SK-N-SH (cell line): ENCODE measurements around the gene ROBO3. TPM values are rescaled to one million over a fixed set of nuclear protein-coding genes. Genes with fewer than 3 reads are reported as not detected.

ENCODE experiments used
- CTCF ChIA-PET: fragments of 300-600, 350-600 bp; formaldehyde crosslinking; extraction: SDS; loops from one replicate; lab custom pipeline; 2021; lab: Yijun Ruan, JAX
- POLR2A ChIA-PET: fragments of 350-600 bp; sonication (Branson Sonifier 250); formaldehyde crosslinking; extraction: SDS; loops from one replicate; lab custom pipeline; 2020; ENCODE audit warnings: antibody characterized with exemption, inconsistent platforms; lab: Yijun Ruan, JAX
- DNase-seq: peaks from one replicate; pipeline ENCODE4 v3.0.0; 2012
- H2AFZ ChIP-seq: fragments of 200-600 bp; sonication (generic); 2 replicates; pipeline ENCODE4 v1.8.1; 2016; ENCODE audit warnings: antibody characterized with exemption, mild to moderate bottlenecking, low read depth
- H3F3A ChIP-seq: fragments of 200-600 bp; sonication (generic); replicated peaks from 2 replicates; pipeline ENCODE3; 2016; ENCODE audit warnings: antibody characterized with exemption, mild to moderate bottlenecking; ENCODE audit not compliant: insufficient read depth
- H3K27ac ChIP-seq, 2 experiments: fragments of 200-500 bp in 1 of 2; fragments of 200-600 bp in 1 of 2; sonication (Bioruptor generic) in 1 of 2; sonication (generic), shearing (Covaris generic) in 1 of 2; 2 replicates each; pipeline versions ENCODE4 v1.5.1 to v1.6.1; 2014 to 2016; ENCODE audit warnings: low read depth in 2 of 2, inconsistent platforms in 1 of 2, low read length in 1 of 2, mild to moderate bottlenecking in 1 of 2, mixed read lengths in 1 of 2
- H3K27me3 ChIP-seq: fragments of 200-600 bp; sonication (generic), shearing (Covaris generic); 2 replicates; pipeline ENCODE4 v1.6.1; 2016; ENCODE audit warnings: mixed run types; ENCODE audit not compliant: insufficient read depth
- H3K36me3 ChIP-seq, 2 experiments: fragments of 200-500 bp in 1 of 2; fragments of 200-600 bp in 1 of 2; sonication (Bioruptor generic) in 1 of 2; sonication (generic) in 1 of 2; replicated peaks in 1 of 2; 2 replicates each; pipeline versions ENCODE3 to v1.5.1; 2014 to 2016; ENCODE audit warnings: low read length in 1 of 2, mild to moderate bottlenecking in 1 of 2; ENCODE audit not compliant: insufficient read depth in 2 of 2, control insufficient read depth in 1 of 2
- H3K4me1 ChIP-seq, 2 experiments: fragments of 200-500 bp in 1 of 2; fragments of 200-600 bp in 1 of 2; sonication (Bioruptor generic) in 1 of 2; sonication (generic), shearing (Covaris generic) in 1 of 2; 2 replicates each; pipeline versions ENCODE4 v1.5.1 to v1.6.1; 2014 to 2016; ENCODE audit warnings: low read depth in 1 of 2, low read length in 1 of 2, mixed run types in 1 of 2; ENCODE audit not compliant: insufficient read depth in 2 of 2, control insufficient read depth in 1 of 2
- H3K4me2 ChIP-seq: fragments of 200-600 bp; sonication (generic), shearing (Covaris generic); 2 replicates; pipeline ENCODE4 v1.6.1; 2017; ENCODE audit warnings: mixed run types
- H3K4me3 ChIP-seq, 2 experiments: fragments of 200-500 bp in 1 of 2; fragments of 200-600 bp in 1 of 2; sonication (Bioruptor generic) in 1 of 2; sonication (generic), shearing (Covaris generic) in 1 of 2; 2 replicates each; pipeline versions ENCODE4 v1.5.1 to v1.8.1; 2014 to 2016; ENCODE audit warnings: low read depth in 2 of 2, inconsistent platforms in 1 of 2, low read length in 1 of 2, mild to moderate bottlenecking in 1 of 2, mixed read lengths in 1 of 2, moderate library complexity in 1 of 2
- H3K79me2 ChIP-seq: fragments of 200-600 bp; sonication (generic); 2 replicates; pipeline ENCODE4 v1.8.1; 2017; ENCODE audit warnings: mild to moderate bottlenecking; ENCODE audit not compliant: insufficient read depth
- H3K9ac ChIP-seq: fragments of 200-600 bp; sonication (generic); 2 replicates; pipeline ENCODE4 v1.6.1; 2017; ENCODE audit warnings: mixed run types
- H3K9me2 ChIP-seq: fragments of 200-600 bp; sonication (generic); 2 replicates; pipeline ENCODE4 v1.6.1; 2017; ENCODE audit warnings: mixed run types
- H3K9me3 ChIP-seq: fragments of 200-600 bp; sonication (generic); 2 replicates; pipeline ENCODE4 v1.6.1; 2017; ENCODE audit warnings: mixed run types, mild to moderate bottlenecking, moderate library complexity
- H4K20me1 ChIP-seq: fragments of 200-600 bp; sonication (generic); 2 replicates; pipeline ENCODE4 v1.6.1; 2017; ENCODE audit warnings: mild to moderate bottlenecking, mixed run types; ENCODE audit not compliant: insufficient read depth
- ELF1 ChIP-seq: IDR thresholded peaks from 2 replicates; pipeline ENCODE4 v1.4.0; 2012
- EP300 ChIP-seq, 2 experiments: IDR thresholded peaks; 2 replicates each; pipeline versions ENCODE4 v1.4.0 to v1.6.1; 2012; ENCODE audit warnings: borderline replicate concordance in 1 of 2, low read depth in 1 of 2, low read length in 1 of 2
- FOSL2 ChIP-seq: IDR thresholded peaks from 2 replicates; pipeline ENCODE4 v1.4.0; 2012; ENCODE audit warnings: low read depth, mild to moderate bottlenecking, moderate library complexity, borderline replicate concordance
- FOXM1 ChIP-seq: IDR thresholded peaks from 2 replicates; pipeline ENCODE4 v1.4.0; 2012; ENCODE audit warnings: low read depth, mild to moderate bottlenecking
- GABPA ChIP-seq: IDR thresholded peaks from 2 replicates; pipeline ENCODE4 v1.4.0; 2012; ENCODE audit warnings: low read depth, mild to moderate bottlenecking
- MXI1 ChIP-seq: IDR thresholded peaks from 2 replicates; pipeline ENCODE4 v1.6.1; 2012; ENCODE audit warnings: mild to moderate bottlenecking, low read depth, low read length, improper control_type of control experiment
- RAD21 ChIP-seq: IDR thresholded peaks from 2 replicates; pipeline ENCODE4 v1.6.1; 2012; ENCODE audit warnings: mild to moderate bottlenecking, low read length
- RCOR1 ChIP-seq: fragments of 150-350 bp; IDR thresholded peaks from 2 replicates; pipeline ENCODE4 v1.6.1; 2017; ENCODE audit warnings: antibody characterized with exemption, low read length
- RFX5 ChIP-seq: IDR thresholded peaks from 2 replicates; pipeline ENCODE4 v1.6.1; 2012; ENCODE audit warnings: mild to moderate bottlenecking, improper control_type of control experiment, low read length
- TCF12 ChIP-seq: IDR thresholded peaks from 2 replicates; pipeline ENCODE4 v1.4.0; 2012
- ZBTB33 ChIP-seq: IDR thresholded peaks from 2 replicates; pipeline ENCODE4 v1.4.0; 2012; ENCODE audit warnings: low read depth, borderline replicate concordance
- WGBS: methylation state at CpG from one replicate; pipeline ENCODE4 v1.1.6; 2017; ENCODE audit warnings: low lambda C conversion rate; 5-methylcytosine and 5-hydroxymethylcytosine counted together
- polyA plus RNA-seq, 3 experiments: library from polyadenylated mRNA; depleted of rRNA; stranded (reverse); fragments of >200 nt; gene quantifications; 2 replicates each; pipeline ENCODE4 v1.2.3, GENCODE V29; 2012

ROBO3 gene
- polyA plus RNA-seq, 1 of the 3 experiments (the other 2 are of a cell fraction): 59.8 TPM

GRCh38 chr11:124882339-124883071, 17.3 kb downstream of the ROBO3 start:
- Histone ChIP-seq H4K20me1 (no peaks in the 10 kb centered on the region), H3K9me2 (no peaks in the 10 kb centered on the region), H2AFZ (no peak overlapping the region), H3K4me3 (no peak overlapping the region), H3K9me3 (no peaks in the 10 kb centered on the region), H3K79me2 (no peaks in the 10 kb centered on the region; the same call in 1 of the 2 replicates), H3K36me3 (no peaks in the 10 kb centered on the region), H3K4me1 (peaks cover 0 to 11% of the 10 kb centered on the region in 2 experiments; a peak in 1 of 4 replicates), H3K9ac (no peak overlapping the region), H3K4me2 (no peak overlapping the region), H3F3A (no peaks in the 10 kb centered on the region), H3K27ac (peak overlapping the region in 1 of 2 experiments; percentile 24; a peak in 1 of 4 replicates), H3K27me3 (no peaks in the 10 kb centered on the region)
- no peak for TF ChIP-seq EP300 (IDR thresholded peaks at IDR 0.05; ENCODE audit: borderline replicate concordance in 1 of 2, low read depth in 1 of 2, low read length in 1 of 2)
- TF ChIP-seq GABPA: no peak
- no peak for TF ChIP-seq FOSL2
- TF ChIP-seq RCOR1: no peak
- no peak for TF ChIP-seq ELF1
- no peak for TF ChIP-seq MXI1
- TF ChIP-seq FOXM1: no peak
- 86% methylated on average over 11 of the region's 11 CpGs for WGBS
- POLR2A ChIA-PET: no interaction called here
- DNase-seq: no peak
- CTCF ChIA-PET: interaction anchor here (0.5 to 2.6 kb wide), 5 partner anchors 9 to 181 kb away, joined by 3 to 12 read pairs (median 3); partner anchors contain the start of gene SLC37A2

- H3K9ac ChIP-seq: no peak overlapping the region
- TF ChIP-seq RFX5 (no peak), TCF12 (no peak), RAD21 (no peak), MXI1 (no peak)
- TF ChIP-seq, all 33 proteins: peak for 0
- no peak overlapping the region for H3K4me2 ChIP-seq
- 83% methylated on average over 1 of the region's 1 CpG for WGBS
- DNase-seq: no peak
- no peaks in the 10 kb centered on the region for H3F3A ChIP-seq
- no peak overlapping the region for H3K27ac ChIP-seq
- CTCF ChIA-PET: interaction anchor here (1.1 kb wide), 1 partner anchor 8 kb away, joined by 3 read pairs; no protein-coding TSS in a partner anchor
- no peaks in the 10 kb centered on the region for H3K36me3 ChIP-seq
- no peaks in the 10 kb centered on the region for H3K79me2 ChIP-seq
- H3K9me2 ChIP-seq: no peaks in the 10 kb centered on the region
- no peaks in the 10 kb centered on the region for H4K20me1 ChIP-seq
- H3K4me1 ChIP-seq: peaks cover 0 to 5% of the 10 kb centered on the region in 2 experiments; a peak in 1 of 4 replicates
- POLR2A ChIA-PET: no interaction called here
- no peaks in the 10 kb centered on the region for H3K9me3 ChIP-seq
- H2AFZ ChIP-seq: no peak overlapping the region
- no peak overlapping the region for H3K4me3 ChIP-seq
- no peaks in the 10 kb centered on the region for H3K27me3 ChIP-seq
These were observed 19.1 kb downstream of the ROBO3 start for GRCh38 chr11:124884340-124884739.

- no peak overlapping the region for H3K4me2 ChIP-seq
- H3K27ac ChIP-seq: no peak overlapping the region
- no peak overlapping the region for H3K9ac ChIP-seq
- H3F3A ChIP-seq: no peaks in the 10 kb centered on the region
- CTCF ChIA-PET: interaction anchor here (0.7 to 1.1 kb wide), 2 partner anchors 8 to 378 kb away, joined by 3 to 4 read pairs; no protein-coding TSS in a partner anchor
- DNase-seq: no peak
- 83% methylated on average over 4 of the region's 5 CpGs for WGBS
- H3K9me2 ChIP-seq: no peaks in the 10 kb centered on the region
- TF ChIP-seq ZBTB33: no peak
- no peaks in the 10 kb centered on the region for H3K79me2 ChIP-seq
- H3K4me1 ChIP-seq: peaks cover 0 to 5% of the 10 kb centered on the region in 2 experiments; a peak in 1 of 4 replicates
- H3K4me3 ChIP-seq: no peak overlapping the region
- H4K20me1 ChIP-seq: no peaks in the 10 kb centered on the region
- no peaks in the 10 kb centered on the region for H3K36me3 ChIP-seq
- no peaks in the 10 kb centered on the region for H3K27me3 ChIP-seq
- POLR2A ChIA-PET: interaction anchor here (0.6 kb wide), 1 partner anchor 35 kb away, joined by 4 read pairs; no protein-coding TSS in a partner anchor
- H2AFZ ChIP-seq: no peak overlapping the region
- H3K9me3 ChIP-seq: no peaks in the 10 kb centered on the region
These were observed 19.7 kb downstream of the ROBO3 start for GRCh38 chr11:124884869-124885479.
